GM21515 (cell line): ENCODE measurements around the gene KAZN.

ENCODE experiments used
- ATAC-seq: cut with Tn5 transposase; IDR thresholded peaks from one replicate; pipeline ENCODE4 v1.9.1; 2021; ENCODE audit not compliant: unreplicated experiment

Gene KAZN

DNA sequence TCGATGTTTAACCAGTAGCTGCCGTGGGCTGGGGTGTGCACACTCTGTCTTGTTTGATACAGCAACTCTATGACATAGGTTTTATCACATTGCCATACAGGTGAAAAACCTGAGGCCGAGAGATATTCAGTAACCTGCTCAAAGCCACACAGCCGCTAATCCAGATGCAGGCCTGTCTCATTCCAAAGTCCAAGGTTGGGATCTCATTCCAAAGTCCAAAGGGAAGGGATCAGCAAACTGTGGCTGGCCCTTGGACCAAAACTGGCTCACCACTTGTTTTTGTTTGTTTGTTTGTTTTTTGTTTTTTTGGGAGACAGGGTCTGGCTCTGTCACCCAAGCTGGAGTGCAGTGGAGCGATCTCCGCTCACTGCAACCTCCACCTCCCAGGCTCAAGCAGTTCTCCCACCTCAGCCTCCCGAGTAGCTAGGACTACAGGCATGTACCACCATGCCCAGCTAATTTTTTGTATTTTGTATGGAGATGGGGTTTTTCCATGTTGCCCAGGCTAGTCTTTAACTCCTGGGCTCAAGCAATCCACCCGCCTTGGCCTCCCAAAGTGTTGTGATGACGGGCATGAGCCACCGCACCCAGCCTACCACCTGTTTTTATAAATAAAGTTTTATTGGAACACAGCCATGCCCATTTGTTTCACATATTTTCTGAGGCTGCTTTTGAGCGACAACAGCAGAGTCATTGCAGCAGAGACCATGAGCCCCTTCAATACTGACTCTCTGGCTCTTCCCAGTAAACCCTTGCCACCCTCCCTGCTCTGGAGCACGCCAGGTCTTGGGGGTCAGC lies 391.6 kb downstream of the KAZN start:
- no peak for ATAC-seq

DNA sequence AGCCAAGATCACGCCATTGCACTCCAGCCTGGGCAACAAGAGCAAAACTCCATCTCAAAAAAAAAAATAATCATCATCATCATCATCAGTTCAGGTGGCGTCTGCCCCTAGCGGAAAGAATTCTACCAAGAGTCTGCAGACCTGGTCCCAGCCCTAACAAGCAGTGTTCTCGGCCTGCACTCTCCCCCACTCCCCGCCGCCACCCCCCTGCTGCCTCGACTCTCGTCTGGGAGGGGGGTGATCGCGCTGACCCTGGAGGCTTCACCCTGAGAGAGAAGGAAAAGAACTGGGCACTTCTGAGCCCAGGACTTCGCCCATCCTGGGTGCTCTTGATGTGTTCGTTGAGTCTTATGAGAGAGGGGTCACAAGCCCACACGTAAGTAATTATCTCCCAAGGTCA lies 394.9 kb downstream of the KAZN start:
- no peak for ATAC-seq

DNA sequence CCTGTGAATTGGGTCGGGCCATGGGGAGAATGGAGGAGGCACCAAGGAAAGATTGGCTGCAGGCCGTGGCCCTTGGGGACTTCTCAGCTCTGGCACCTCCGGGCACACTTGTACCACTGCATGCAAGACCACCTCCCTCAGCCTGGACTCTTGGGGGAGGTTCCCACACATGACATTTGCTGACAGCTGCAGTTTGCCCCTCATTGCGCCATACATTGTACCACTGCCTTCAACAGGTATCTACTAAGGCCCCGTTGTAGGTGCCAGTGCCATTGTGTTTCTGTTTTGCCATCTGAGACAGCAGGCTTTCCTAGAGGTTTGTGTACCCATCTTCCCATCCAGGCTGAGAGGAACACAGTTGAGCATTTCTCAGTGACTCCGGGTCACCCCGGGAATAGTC lies 395.7 kb downstream of the KAZN start:
- ATAC-seq = no peak

DNA sequence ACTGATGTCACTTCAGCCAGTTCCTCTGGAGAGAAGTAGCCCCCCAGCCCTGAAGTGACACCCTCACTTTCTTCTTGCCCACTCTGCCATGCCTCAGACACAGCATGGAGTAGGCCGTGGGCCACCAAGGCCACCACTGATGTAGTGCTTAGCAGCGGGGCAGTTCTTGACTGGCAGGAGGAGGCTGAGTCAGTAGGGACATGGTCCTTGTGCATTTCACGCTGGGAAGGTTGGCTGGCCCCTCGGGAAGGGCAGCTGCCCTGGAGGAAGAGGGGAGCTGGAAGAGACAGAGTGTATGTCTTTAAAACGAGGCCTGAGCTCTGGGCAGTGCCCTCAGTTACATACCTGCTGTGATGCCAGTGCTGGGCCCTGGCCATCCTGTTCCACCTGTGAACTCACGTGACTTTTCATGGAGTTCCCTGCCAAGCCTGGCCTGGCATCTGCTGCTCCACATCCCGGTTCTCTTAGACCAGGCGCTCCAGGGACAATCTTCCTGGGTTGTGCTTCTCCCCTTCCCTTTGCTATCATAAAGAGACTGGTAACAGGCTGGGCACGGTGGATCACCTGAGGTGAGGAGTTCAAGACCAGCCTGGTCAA lies 396.5 kb downstream of the KAZN start:
- no peak for ATAC-seq

DNA sequence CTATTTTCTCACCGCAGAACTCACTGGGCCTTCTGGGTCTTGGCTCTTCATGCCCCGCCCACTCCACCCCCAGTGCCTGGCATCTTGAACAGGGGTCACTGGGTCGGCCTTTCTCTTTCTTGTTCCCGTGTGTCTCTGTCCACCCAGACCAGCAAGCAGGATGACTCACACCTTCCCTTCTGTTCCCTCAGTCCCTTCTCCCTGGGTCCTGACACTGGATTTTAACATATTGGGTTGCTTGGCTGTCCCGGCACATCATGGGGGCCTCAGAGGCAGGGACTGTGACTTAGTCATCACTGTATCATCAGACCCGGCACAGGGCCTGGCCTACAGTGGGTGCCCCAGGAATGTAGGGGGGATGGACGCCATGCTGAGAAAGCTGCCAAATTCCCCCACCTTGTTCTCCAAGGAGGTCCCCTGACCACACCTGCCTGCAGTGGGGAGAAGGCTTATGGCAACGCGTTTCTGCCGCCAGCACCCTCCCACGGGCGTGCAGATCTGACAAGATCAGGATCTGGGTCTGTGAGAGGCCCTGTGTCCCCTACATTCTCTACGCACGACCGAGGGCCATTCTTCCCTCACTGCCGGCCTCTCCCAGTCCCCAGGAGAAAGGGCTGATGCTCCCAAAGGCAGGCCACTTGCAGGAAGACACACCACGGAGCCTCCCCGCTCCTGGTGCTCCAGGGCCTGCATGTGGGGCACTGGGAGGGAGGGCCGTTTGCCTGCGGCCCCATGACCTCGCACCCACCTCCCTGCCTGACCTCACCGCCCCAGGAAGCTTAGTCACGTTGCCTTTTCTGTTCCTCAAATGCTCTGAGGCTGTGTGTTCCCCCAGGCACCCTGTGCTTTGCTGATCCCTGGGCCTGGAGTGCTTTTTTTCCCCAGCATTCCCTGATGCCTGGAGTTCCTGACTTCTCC lies 397.9 kb downstream of the KAZN start:
- no peak for ATAC-seq

DNA sequence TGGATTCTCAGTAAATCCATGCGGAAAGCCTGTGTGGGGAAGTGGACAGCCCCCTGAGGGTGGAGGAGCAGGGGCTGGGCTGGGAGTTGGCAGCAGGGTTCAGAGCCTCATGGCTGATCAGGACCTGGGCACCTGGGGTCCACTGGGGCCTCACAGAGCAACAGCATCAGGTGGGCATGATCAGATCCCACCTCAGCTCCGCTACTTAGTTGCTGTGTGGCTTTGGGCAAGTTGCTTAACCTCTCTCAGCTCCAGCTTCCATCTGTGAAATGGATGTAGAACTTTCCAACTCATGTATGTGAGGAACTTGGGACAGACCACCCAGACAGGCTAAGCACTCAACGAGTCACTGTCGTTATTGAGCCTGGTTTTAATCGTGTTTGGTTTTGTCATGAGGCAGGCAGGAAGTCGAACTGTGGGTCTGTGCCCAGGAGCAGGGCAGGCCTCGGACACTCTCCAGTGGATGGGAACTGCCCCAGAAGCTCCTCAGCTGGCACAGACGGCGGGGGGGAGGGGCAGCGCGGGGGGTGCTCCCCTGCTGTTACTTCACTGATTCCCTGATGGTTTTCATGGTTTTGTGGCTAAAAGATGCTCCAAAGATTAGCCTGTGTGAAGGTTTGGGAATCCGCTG lies 399.3 kb downstream of the KAZN start:
- no peak for ATAC-seq

DNA sequence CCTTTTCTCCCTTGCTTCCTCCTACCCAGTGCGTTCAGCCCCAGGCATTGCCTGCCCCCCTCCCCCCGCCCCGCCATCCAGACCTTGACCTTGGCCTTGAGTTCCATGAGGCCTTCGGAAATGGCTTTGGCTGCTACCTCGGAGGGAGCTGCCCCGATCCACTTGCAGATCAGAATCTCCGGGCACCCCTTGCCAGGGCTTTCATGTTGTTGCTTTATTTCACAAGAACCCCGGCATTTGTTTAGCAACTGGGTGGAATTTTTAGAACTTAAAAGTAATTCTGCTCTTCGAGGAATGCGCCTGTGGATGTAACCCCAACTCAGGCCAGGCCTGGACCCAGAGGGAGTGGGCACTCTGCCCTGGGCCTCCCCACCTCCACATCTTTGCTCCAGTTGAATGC lies 401.0 kb downstream of the KAZN start:
- ATAC-seq = no peak

DNA sequence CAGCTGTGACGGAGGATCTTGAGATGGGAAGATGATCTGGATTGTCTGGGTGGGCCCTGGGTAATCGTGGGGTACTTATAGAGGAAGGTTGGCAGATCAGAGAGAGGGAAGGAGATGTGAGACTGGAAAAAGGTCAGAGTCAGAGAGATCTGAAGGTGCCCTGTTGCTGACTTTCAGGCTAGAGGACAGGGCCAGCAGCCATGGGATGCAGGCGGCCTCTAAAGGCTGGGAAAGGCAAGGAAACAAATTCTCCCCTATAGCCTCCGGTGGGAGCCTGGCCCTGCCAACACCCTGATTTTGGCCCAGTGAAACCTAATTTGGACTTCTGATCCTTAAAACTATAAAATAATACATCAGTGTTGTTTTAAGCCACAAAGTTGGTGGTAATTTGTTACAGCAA lies 401.5 kb downstream of the KAZN start:
- no peak for ATAC-seq

DNA sequence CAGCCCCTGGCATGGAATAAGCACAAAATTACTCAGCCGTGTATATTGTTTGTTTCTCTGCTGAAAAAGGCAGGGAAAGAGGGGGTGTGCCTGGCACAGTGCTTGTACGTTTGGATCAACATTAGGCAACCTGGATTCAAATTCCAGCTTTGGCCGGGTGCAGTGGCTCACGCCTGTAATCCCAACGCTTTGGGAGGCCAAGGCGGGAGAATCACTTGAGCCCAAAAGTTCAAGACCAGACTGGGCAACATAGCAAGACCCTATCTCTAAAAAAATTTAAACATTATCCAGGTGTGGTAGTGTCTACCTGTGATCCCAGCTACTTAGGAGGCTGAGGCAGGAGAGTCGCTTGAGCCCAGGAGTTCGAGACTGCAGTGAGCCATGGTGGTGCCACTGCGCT lies 402.2 kb downstream of the KAZN start:
- no peak for ATAC-seq

DNA sequence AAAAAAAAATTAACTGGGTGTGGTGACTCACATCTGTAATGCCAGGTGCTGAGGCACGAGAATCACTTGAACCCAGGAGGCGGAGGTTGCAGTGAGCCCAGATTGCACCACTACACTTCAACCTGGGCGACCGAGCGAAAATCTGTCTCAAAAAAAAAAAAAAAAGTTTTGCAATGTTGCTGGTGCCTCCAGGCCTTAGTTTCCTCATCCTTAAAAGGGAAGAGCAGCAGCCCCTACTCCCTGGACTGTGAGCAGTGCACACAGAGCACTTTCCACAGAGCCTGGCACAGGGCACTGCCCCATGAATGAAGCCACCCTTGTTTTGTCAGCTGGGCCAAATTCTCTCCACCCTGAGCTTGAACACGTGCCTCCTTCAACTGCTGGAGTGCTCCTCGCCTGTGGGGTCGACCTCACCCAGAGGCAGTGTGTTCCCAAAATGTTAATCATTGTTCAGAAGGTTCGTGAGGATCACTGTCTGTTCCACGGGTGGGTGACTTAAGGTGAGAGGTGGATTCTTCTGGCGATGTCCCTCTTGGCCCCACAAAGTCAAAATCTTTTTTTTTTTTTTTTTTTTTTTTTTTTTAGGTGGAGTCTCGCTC lies 402.9 kb downstream of the KAZN start:
- no peak for ATAC-seq

DNA sequence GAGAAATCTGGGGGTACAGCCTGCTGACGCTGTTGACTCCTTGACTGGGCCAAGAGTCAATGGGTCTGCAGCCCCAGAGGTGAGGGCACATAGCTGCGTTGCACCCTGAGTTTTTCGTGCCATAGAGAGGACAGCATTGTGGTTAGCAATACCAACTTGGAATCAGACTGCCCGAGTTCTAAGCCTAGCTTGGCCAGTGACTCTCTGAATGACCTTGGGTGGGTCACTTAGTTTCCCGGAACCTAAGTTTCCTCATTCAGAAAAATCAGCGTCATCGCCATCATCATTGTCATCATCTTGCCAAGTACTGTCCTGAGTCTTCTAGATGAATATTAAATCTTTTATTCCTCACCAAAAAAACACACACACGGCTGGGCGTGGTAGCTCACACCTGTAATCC lies 403.8 kb downstream of the KAZN start:
- no peak for ATAC-seq

DNA sequence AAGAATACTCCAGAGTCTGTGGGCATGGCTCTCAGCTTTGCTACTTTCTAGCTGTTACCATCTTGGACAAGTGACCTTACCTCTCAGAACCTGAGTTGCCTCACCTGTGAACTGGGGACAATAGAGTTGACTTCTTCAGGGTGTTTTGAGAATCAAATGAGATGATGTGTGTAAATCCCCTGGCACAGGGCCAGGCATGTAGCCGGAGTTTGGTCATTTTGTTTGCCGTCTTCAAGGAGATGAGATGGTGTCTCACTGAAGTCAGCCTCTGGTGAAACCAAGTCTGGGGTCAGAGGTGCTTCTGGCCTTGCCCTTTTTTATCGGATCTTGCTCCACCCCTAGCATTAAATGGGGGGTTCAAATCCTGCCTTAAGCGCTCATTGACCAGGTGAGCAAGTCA lies 405.9 kb downstream of the KAZN start:
- ATAC-seq = no peak

DNA sequence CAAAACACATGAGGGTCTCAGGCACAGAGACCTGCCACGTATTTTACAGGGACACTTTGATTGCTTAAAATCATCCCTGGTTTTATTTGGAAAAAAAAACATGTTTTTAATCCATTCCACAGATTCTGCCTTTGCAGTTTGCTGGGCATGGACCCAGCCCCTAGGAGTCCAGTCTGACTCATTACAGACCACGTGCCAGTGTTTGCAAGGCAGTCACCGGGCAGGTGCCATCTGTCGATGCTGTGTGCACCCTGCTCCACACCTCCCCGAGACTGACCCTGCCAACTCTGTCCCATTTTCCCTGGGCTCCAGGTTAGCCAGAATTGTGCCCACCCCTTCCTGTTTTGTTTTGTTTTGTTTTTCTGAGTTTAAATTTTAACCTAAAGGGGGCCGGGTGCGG lies 406.6 kb downstream of the KAZN start:
- ATAC-seq = no peak

DNA sequence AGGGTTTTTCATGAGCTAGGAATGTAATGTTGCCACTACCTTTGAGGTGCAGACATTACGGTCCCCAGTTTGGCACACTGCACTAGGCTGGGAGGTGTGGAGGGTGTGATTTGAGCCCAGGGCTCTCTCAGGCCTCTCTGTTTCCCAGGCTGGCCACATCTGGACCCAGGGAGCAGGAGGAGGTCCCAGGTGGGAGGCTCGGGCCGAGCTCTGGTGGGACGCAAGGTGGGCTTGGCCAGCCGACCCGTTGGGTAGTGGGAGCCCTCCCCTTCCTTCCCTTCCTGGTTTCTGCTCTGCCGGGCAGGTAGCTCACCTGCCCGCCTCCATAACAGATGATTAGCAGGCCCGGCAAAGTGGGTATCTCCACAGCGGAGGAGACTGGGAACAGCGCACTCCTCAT lies 408.9 kb downstream of the KAZN start:
- no peak for ATAC-seq

DNA sequence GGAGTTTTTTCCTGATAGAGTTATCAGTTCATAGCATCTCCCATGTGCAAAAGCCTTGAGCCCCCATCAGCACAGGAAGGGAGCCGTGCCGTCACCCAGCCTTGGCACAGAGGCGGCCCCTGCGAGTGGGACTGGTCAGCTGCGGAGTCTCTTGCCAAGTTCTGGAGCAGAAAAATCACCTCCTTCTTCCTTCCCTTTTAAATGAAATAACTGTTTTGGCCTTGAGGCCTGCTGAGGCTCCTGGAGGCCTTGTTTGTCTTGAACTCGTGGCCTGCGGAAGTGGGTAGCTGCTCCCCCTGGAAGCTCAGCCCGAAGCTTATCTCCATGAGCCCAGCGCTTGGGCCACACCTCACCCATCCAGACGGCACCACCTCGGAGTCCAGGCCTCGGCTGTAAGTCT lies 409.4 kb downstream of the KAZN start:
- no peak for ATAC-seq

DNA sequence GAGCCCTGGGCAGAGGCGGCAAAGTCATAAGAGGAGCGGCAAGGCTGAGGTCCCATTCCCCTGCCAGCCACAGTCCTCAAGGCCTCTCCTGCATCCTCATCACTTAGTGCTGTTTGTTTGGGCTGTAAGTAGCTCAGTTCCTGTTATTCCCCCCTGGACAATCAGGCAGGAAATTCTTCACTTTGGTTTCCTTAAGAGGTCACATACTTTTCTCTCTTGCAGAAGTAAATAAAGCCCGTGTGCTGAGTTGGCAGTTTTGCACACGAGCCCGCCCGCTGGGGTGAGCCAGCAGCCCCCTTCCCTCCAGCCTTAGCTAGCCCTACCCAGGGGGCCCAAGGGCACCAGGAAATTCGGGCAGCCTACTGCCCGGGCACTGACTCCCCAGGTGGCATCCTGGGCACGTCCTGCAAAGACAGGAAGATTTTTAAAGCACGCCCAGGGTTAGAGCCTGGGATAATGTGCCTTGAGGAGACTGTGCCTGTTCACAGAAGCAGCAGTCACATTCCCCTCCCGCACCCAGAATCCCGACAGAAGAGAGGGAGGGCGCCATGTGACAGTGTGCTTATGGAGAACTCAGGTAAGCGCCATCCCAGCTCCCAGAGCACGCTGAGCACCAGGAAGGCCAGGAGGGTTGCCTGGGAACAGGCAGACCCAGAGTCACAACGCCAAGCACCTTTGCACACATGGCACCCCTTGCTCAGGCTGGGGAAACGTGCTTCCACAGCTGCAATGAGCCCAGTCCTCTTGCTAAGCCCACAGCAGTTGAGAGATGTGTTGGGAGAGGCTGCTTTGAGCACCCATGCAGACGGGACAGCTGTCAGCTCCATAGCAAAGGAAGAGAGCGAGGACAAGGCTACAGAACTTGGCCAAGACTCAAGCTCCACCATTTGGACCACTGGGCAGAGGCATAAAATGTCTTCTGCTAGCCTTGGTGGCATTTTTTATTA lies 410.6 kb downstream of the KAZN start:
- no peak for ATAC-seq

DNA sequence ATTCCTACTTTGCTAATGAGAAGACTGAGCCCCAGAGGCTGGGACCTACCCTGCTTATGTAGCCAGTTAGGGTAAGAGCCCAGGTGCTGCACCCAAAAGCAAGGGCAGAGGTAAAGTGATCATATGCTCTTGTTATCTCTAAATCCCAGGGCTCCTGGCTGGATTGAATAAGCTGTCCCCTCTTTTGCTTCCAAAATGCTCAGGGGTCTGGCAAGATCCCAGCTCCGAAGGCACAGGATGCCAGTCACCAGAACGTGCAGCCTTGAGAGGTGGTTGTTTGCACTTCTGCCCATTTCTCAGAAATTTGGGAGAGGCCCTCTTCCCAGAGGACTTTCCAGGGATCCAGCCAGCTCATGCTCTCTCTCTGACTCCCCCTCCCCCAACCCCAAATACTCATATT lies 412.7 kb downstream of the KAZN start:
- no peak for ATAC-seq

DNA sequence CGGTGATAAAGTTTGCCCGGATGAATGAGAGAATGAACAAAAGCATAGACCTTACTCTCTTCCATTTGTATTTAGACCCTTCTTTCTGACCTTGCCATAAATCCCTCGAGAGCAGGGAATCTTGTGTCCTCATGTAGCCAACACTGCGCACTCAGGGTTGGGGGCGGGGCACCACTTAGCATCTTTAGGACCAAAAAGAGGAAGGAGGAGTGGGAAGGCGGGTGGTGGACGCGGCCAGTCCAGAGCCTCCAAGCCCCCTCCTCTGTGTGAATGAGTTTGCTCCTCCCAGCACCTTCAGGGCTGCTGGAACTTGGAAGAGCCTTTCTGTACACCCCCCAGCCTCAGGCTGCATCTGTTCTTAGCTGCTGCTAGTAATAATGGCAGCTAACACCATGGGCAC lies 413.2 kb downstream of the KAZN start:
- no peak for ATAC-seq

DNA sequence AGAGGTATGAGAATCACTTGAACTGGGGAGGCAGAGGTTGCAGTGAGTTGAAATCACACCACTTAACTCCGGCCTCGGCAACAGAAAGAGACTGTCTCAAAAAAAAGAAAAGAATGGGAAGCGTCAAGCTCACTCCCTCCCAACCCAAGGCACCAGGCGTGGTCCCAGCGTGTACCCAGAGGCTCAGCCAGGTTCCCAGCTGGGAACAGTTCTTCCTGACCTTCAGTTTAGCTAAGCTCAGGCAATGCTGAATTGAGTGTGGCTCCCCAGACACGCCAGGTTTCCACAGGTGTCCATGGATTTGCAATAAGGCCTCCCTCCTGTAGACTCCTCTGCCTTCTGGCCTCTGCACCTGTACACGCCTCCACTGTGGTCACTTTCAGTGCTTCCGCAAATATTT lies 414.3 kb downstream of the KAZN start:
- ATAC-seq = no peak

DNA sequence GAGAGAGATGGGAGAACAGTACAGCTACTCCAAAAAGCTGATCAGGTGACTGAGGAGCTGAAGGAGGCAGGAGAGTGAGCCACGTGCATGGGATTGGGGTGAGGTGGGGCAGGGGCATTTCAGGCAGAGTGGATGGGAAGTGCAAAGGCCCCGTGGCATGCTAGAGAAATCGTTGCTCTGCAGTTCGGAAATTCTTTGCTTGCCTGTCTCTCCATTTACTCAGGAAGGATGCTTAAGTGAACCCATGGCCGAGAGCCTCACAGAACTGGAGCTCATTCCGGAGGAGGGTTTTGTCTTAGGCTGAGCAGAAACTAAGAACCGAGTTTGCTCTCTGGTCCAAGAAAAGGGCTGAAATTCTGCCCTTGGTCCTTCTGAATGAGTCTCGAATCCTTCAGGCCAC lies 415.3 kb downstream of the KAZN start:
- ATAC-seq = no peak
